ENCODE measurements around the gene IRF3. TPM values are rescaled to one million over a fixed set of nuclear protein-coding genes. Genes with fewer than 3 reads are reported as not detected.

Gene IRF3
- total RNA-seq, 1 donor from 2014 or later = 59.4 TPM

DNA sequence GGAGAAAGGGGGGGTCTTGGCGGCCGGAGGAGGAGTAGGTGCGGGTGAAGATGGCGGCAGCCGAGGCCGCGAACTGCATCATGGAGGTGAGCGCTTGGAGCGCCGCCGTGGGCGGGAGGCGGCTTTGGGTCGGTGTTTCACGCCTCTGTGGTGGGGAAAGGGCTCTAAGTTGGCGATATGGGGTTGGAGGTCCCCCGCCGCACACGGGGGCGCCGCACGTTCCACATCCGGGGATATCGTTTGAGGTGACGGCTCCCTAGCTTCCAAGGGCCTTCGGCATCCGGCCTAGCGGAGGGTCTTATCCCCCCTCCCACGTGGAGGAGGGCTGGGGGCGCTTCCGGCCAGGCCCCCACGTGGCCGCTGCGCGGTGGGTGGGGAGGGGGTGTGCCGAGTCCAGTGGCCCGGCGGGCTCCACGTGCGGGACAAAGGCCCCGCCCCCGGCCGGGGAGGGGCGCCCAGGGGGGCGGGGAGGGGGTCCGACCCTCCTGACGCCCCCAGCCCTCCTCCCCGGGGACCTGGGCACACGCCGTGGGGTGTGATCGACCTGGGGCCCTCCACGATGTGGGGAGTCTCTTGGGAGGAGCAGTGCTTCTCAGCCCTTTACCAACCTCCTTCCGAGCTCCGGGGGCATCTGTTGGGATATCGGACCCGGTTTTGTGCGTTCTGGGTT lies 11.7 kb upstream of the IRF3 start, which contains the start of gene PRMT1:
Gene PRMT1 (plus strand): TSS at position 41 of the 670 bp plus-strand sequence. CDS start 10 bp downstream, at position 51.
- Histone ChIP-seq H3K27ac (peak within 1 kb of the TSS; percentile 95), H3K9me3 (no peaks in the 10 kb centered on the region), H3K4me3 (peak within 1 kb of the TSS; percentile 80 to 89), H3K27me3 (no peaks in the 10 kb centered on the region), H3K4me1 (peaks cover 54% of the 10 kb centered on the region), H3K36me3 (peaks cover 0 to 14% of the 10 kb centered on the region in 2 donors)
- peak in 1 of 2 donors; percentile 86 for TF ChIP-seq POLR2A (IDR thresholded peaks at IDR 0.05)
- TF ChIP-seq CTCF (IDR thresholded peaks at IDR 0.05) = no peak
- TF ChIP-seq POLR2AphosphoS5 (IDR thresholded peaks at IDR 0.05; ENCODE audit: insufficient read depth in 1 of 2, low read depth in 1 of 2) = peak in 1 of 2 donors; percentile 96
- intact Hi-C loops (cut with DNase I) = no loop called here
- DNase-seq (ENCODE audit: extremely low spot score in 2 of 2) = no peak

- intact Hi-C loops (cut with DNase I) = no loop called here
- Histone ChIP-seq H3K27ac (peak overlapping the region; percentile 95), H3K36me3 (peaks cover 0 to 9% of the 10 kb centered on the region in 2 donors), H3K27me3 (no peaks in the 10 kb centered on the region), H3K4me1 (peaks cover 59% of the 10 kb centered on the region), H3K9me3 (no peaks in the 10 kb centered on the region), H3K4me3 (peak overlapping the region; percentile 80 to 89)
- TF ChIP-seq POLR2AphosphoS5 (IDR thresholded peaks at IDR 0.05; ENCODE audit: insufficient read depth in 1 of 2, low read depth in 1 of 2) = peak in 1 of 2 donors; percentile 79
- TF ChIP-seq CTCF (IDR thresholded peaks at IDR 0.05) = no peak
- TF ChIP-seq POLR2A (IDR thresholded peaks at IDR 0.05) = no peak
- DNase-seq (ENCODE audit: extremely low spot score in 2 of 2) = peak; percentile 100
Observed at GRCh38 chr19:49676784-49677230, 11.2 kb upstream of the IRF3 start.

GRCh38 chr19:49676136-49676783 lies 10.6 kb upstream of the IRF3 start:
- Histone ChIP-seq H3K4me1 (peaks cover 54% of the 10 kb centered on the region), H3K36me3 (peaks cover 0 to 3% of the 10 kb centered on the region in 2 donors), H3K9me3 (no peaks in the 10 kb centered on the region), H3K4me3 (peak overlapping the region; percentile 32 to 40), H3K27me3 (no peaks in the 10 kb centered on the region), H3K27ac (peak overlapping the region; percentile 95)
- intact Hi-C loops (cut with DNase I) = no loop called here
- DNase-seq (ENCODE audit: extremely low spot score in 2 of 2) = peak in 1 of 2 donors; percentile 96
- TF ChIP-seq POLR2AphosphoS5 (IDR thresholded peaks at IDR 0.05; ENCODE audit: insufficient read depth in 1 of 2, low read depth in 1 of 2) = peak in 1 of 2 donors; percentile 55
- TF ChIP-seq POLR2A (IDR thresholded peaks at IDR 0.05) = peak in 1 of 2 donors; percentile 21
- no peak for TF ChIP-seq CTCF (IDR thresholded peaks at IDR 0.05)

DNA sequence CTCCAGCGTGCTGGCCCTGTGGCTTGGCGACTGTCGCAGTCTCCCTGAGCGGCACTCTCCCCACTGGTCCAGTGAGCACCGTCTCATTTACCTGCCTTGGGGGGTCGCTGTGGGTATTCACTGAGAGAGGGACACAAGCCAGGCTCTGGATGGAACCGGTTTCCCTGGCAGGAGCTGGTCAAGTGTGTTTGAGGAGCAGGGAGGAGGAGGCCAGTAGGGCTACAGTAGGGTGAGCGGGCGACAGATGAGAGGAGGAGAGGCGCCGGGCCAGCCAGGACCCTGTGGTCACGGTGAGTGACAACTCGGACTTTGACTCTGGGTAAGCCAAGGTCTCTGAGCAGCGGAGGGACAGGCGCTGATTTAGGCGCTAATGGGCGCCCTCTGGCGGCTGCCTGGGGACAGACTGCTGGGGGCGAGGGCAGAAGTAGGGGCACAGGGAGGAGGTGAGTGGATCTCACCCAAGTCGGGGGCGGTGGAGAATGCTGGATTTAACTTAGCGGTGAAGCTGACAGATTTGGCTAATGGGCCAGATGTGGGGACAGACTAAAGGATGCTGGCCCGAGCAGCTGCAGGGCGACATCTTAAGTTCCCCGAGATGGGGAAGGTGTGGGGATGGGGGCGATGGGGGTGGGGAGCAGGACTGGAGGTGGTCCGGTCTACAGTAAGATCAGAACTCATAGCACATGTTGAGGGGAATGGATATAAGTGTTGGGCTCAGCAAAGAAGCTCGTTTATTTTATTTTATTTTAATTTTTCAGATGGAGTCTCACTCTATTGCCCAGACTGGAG lies 6.7 kb upstream of the IRF3 start:
- TF ChIP-seq POLR2AphosphoS5 (IDR thresholded peaks at IDR 0.05; ENCODE audit: insufficient read depth in 1 of 2, low read depth in 1 of 2) = no peak
- peak; percentile 56 to 84 (median 67) for TF ChIP-seq CTCF (IDR thresholded peaks at IDR 0.05)
- H3K27me3 ChIP-seq = no peaks in the 10 kb centered on the region
- DNase-seq (ENCODE audit: extremely low spot score in 2 of 2) = no peak
- peaks cover 17% of the 10 kb centered on the region for H3K4me1 ChIP-seq
- H3K27ac ChIP-seq = no peak overlapping the region
- H3K9me3 ChIP-seq = no peaks in the 10 kb centered on the region
- H3K36me3 ChIP-seq = no peaks in the 10 kb centered on the region
- intact Hi-C loops (cut with DNase I) = no loop called here
- no peak overlapping the region for H3K4me3 ChIP-seq
